GM15510 (cell line): ENCODE data around the gene FNIP1.

Source experiments
- POLR2A ChIP-seq: IDR thresholded peaks from 3 replicates; pipeline ENCODE4 v1.6.1; 2011; ENCODE audit warnings: borderline replicate concordance; ENCODE audit not compliant: insufficient read length; ENCODE audit errors: extremely low read depth

Gene FNIP1

DNA sequence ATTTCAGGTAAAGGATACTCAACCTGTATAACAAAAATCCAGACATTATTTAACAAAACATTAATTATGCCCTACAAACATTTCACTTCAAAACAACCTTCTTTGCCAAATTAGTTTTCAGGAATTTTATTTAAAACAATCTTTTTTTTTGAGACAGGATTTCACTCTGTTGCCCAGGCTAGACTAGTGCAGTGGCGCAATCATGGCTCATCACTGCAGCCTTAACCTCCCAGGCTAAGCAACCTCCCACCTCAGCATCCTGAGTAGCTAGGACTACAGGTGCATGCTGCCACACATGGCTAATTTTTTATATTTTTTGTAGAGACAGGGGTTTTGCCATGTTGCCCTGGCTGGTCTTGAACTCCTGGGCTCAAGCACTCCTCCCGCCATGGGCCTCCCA is 3.9 kb downstream of the FNIP1 start:
- TF ChIP-seq POLR2A, result no peak

DNA sequence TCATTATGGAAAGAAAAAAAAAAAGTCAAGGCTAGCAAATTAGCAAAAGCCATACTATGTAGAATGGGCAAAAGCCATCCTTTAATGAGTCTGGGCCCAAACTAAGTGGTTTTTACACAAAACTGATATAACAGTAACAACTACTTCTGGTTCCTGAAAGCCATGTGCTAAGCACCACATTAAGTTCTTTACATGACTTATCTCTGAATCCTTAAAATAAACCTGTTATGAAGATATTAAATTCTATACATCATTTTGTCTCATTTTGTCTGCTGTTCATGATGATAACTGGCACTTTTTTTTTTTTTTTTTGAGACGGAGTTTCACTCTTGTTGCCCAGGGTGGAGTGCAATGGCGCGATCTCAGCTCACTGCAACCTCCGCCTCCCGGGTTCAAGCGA is 5.0 kb downstream of the FNIP1 start:
- TF ChIP-seq POLR2A, result no peak

DNA sequence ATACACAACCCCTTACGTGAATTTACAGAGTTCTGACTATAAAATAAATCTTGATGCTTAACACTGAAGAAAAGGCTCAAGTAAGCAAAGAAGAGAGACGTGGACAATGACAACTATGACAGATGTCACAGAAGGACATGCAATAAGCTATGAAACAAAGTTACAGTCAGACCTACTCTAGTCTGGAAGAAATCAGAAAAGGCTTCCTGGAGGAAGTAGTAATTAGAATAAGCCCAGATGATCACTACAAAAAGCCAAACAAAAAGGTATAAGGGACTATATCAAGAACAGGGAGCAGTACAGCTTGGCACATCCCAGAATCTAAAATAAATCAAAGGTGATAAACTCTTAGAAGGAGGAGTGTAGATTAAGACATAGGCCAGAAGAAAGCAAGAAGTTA is 6.3 kb downstream of the FNIP1 start:
- TF ChIP-seq POLR2A, result no peak

DNA sequence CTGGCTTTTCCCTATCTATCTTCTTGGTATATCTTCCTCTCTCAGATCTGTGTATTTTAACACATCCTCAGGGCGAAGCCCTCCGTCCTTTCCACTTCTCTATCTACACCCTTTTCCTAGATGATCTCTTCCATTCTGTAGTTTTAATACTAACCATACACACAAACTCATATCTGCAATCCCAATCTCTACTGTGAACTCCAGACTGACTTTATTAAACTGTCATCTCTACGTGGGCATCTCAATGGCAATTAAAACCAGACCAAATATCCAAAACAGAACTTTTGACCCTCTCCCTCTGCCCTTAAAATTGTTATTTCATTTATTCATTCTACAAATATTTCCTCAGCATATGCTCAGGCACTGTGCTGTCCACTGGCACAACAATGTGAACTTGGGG is 7.1 kb downstream of the FNIP1 start:
- TF ChIP-seq POLR2A, result no peak

DNA sequence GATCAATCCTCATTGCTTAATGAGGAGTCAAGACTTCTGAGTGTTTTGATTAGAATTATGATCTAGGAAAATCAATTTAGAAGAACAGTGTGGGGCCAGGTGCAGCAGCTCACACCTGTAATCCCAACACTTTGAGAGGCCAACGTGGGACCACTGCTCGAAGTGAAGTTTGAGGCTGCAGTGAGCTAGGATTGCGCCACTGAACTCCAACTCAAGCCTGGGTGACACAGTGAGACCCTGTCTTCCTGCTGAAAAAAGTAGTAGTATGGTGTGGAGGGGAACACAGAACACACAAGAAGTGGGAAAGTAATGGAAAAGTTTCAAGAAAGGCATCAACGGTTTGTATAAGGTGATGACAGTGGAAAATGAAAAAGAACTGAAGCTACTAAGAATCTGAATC is 9.1 kb downstream of the FNIP1 start:
- TF ChIP-seq POLR2A, result no peak

DNA sequence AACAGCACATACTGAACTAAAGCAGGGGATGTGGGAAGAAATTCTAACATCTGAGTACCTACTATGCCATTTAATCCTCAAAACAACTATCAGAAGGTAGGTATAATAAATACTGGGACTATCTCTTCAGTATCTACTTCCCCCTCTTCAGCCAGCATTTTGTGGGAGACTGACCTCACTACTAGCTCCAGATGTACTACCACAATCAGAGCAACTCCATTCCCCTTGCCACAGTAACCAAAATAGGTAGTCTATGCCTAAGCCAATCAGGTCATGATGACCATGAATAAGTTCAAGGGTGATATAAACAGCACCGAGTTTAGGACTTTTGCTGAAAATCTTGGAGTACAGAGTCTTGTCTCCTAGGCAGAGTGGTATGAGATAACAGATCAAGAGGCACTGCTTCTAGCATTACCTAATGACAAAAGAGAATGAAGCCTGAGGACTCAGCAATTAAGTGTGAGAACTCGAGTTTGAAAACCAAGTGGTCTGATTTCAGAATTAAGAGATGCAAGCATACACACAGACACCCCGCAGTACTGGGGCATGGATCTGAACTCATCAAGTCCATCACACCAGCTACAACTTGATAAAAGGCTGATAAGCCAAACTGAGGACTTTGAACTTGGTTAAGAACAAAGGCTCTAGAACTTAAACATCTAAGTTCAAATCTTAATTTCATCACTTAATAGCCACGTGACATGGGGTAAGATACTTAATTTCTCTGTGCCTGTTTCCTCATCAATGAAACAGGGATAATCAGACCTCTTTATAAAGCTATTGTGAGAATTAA is 9.7 kb downstream of the FNIP1 start:
- no peak for TF ChIP-seq POLR2A

DNA sequence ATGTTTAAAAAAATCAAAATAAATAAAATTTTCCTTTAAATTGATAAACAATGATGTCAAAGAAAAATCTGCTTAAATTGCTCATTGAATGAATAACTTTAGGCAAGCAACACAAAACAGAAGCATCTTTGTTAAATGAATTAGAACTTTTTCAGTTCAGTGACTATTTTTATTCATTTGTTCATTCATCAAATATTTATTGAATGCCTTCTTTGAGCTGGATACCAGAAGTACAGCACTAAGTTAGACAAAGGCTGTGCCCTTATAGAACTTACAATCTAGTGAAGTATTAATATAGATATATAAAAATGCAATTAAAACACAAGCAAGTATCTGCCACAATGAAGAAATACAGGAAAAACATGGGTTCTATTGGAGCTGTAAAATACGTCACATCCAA is 10.8 kb downstream of the FNIP1 start:
- no peak for TF ChIP-seq POLR2A

DNA sequence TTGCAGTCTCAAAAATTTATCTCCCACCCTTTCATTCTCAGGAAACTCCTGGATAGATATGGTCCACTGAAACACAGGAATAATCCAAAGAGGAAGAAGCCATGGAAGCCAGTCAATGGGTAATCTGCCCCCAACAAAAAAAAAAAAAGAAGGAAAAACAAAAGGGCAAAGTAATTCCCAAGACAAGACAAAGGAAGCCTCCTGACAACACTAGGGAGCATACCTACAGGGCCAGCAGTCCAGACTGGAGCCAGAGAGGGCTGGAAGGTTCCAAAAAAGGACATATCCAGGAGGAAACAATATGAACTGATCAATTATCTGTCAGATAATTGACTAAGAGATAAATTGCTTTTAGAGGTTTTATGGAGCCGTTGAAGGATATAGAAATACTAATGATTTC is 12.9 kb downstream of the FNIP1 start:
- TF ChIP-seq POLR2A, result no peak

DNA sequence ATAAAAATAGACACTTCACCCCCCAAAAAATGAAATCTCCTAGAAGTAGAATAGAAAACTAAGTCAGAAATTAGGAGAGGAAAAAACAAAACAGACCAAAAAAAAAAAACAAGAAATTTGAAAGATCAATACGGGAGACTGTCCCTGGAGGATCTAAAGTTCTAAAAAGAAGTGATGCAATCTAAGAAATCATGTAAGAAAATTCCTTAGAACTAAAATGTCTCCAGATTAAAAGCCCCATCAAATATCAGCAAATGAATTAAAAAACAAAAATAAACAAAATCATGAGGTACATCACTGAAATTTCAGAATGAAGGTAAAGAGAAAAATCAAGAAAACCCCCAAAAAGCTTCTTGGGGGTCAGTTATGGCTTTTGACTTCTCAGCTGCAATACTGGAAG is 13.5 kb downstream of the FNIP1 start:
- TF ChIP-seq POLR2A, result no peak

DNA sequence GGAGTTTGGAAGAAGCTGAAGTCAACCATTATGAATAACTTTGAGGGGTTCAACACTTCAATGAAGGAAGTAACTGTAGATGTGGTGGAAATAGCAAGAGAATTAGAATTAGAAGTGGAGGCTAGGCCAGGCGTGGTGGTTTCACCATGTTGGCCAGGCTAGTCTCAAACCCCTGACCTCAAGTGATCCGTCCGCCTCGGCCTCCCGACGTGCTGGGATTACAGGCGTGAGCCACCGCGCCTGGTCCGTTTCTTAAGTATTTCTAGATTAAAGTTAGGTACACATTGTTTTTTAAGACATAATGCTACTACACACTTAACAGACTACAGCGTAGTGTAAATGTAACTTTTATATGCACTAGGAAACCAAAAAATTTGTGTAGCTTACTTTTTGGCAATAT is 14.1 kb downstream of the FNIP1 start:
- TF ChIP-seq POLR2A, result no peak

DNA sequence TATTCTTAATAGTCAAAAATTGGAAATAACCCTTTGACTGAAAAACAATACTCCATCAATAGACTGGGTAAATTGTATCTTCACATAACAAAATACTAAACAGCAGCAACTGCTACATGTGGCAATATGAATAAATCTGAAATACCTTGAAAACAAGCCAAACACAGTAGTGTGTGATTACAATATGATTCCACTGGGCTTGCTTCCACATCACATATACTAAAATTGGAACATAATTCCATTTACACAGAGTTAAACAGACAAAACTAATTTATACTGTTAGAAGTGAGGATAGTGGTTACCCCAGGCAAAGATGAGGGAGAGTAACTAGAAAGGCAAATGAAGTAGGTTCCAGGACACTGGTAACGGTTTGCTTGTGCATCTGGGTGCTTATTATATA is 20.4 kb downstream of the FNIP1 start:
- no peak for TF ChIP-seq POLR2A

DNA sequence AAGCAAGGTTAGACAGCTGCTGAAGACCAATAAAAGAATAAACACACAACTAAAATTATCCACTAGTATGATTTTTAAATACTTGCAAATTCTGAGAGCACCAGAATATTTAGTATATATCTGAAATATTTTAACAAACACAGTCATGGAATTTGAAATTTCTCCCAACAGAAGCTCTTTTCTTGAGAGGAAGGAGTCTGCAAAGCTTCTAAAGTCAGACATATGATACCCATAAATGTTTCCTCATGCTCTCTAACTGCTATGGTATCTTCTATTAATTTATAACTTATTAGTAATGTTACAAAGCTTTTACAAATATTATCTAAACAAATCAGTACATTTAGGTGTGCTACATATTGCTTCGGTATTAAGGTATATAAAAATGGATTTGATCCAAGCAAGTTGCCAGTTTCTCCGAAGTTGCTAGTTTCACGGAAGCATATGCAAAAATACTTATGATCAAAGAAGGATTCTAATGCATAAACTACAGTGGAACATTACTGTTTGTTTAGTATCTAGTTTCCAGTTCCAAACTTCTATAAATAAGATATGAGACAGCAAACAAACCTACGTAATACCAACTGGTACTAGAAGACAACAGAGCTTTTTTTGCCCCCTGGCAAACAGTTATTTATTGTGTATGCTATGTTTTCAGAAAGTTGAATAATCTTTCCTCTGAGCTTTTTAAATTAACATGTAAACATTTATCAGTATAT is 22.0 kb downstream of the FNIP1 start:
- no peak for TF ChIP-seq POLR2A

DNA sequence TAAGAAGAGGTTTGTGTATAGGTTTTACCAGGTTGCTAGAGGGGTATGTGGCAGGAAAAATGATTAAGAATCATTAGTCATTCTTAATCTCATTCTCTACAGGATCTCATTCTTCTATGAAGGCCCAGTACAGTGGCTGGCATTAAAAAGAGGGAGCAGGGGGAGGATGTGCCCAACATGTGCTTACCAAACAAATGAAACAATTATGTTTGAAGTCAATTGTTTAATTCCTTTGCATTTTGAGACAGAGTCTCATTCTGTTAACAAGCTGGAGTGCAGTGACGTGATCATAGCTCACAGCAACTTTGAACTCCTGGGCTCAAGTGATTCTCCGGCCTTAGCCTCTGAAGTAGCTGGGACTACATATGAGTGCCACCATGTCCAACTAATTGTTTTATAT is 23.0 kb downstream of the FNIP1 start:
- TF ChIP-seq POLR2A, result no peak

DNA sequence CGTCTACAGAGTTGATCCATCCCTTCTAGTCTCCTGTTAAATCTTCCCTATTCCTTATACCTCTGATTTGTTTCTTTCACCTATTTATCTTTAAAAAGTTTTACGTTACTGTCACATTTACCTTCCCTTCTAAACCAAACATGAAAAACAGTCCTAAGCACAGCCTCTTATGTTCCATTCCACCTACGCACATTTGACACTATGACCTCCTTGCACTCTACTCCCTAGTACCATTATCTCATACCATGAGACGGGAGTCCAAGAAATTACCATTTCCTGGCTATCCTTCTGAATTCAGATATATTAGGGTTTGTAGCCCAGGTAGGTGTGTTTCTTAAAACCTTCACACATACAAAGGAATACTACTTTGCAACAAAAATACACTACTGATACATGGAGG is 25.1 kb downstream of the FNIP1 start:
- TF ChIP-seq POLR2A, result no peak

DNA sequence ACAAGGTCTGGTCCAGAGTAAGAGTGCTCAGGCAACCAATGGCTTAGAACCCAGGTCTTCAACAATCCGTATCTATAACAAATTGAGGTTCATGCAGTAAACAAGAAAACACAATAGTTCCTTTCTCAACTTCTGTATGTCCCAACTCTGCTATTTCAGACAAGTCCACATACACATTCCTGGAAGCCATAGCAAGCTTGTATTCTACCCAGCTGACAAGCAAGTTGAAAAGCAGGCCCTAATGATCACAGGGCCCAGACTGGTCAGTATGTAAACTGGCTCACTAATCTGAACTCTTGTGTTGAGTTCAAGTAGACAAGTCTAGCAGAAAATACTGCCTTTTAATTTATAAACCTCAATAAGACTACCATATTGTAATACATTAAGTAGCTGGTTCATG is 26.9 kb downstream of the FNIP1 start:
- TF ChIP-seq POLR2A, result no peak

DNA sequence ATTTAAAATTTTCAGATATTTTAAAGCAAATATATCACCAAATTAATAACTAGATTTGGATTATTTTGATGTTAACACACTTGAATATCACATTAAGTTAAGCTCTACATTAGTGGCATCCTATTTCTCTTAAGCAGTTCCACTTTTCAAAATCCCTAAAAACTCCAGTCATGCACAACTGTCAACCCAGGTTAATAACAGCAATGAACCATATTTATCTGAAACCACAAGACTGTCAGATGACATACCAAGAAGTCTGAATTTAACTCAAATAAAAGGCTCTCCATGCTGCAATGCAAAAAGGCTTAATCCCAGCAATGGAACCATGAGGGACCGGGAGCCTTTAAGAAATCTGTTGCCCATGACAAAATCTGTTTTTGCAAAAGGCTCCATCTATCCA is 27.5 kb downstream of the FNIP1 start:
- TF ChIP-seq POLR2A, result no peak
